Fibroblast of villous mesenchyme (primary cell): Measurements from ENCODE around the gene CNTN4. TPM values are rescaled to one million over a fixed set of nuclear protein-coding genes. Genes with fewer than 3 reads are reported as not detected.

Experiments used
- DNase-seq: peaks from one replicate; pipeline ENCODE4 v3.0.0-alpha.2; 2010; ENCODE audit warnings: low read depth
- H3K4me3 ChIP-seq: 2 replicates; pipeline ENCODE4 v1.5.1; 2011; ENCODE audit warnings: low read depth, mild to moderate bottlenecking, low read length
- total RNA-seq: library from RNA; depleted of rRNA; stranded (reverse); fragments of >200 nt; gene quantifications from 2 replicates; pipeline ENCODE4 v1.2.3, GENCODE V29; 2012
- TF ChIP-seq, protein P1 (sequence below): IDR thresholded peaks from 2 replicates; pipeline ENCODE4 v1.5.1; 2012; ENCODE audit warnings: low read depth, mild to moderate bottlenecking, low read length; ENCODE audit not compliant: insufficient read depth

The CNTN4 gene
- total RNA-seq, 1 donor = 6.9 TPM

DNA sequence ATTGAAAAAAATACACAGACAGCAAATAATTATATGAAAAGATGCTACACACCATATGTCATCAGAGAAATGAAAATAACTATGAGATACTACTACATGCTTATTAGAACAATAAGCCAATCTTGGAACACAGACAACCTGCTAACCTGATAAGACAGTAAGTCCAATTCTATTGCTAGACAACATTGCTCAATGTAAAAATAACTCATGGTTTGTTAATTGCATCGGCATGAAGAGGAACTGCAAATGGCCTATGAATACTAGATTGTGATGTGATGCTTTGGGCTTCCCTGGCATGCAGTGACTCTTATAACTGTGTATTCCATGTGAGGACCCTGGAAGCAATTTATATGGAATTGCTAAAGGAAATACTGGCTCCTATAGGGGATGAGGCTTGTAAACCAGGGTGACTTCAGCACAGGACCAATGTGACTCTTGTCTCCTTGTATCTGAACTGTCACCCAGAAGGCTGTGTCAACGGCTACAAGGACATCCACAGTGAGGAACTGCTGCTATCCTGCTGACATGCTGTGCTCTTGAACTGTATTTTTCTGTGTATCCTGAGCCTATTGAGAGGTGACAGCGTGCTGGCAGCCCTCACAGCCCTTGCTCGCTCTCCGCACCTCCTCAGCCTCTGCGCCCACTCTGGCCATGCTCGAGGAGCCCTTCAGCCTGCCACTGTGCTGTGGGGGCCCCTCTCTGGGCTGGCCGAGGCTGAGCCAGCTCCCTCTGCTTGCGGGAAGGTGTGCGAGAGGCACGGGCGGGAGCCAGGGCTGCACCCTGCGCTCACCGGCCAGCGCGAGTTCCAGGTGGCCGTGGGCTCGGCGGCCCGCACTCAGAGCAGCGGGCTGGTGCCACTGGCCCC, 385.7 kb downstream of the CNTN4 start:
- TF ChIP-seq, protein P1, sequence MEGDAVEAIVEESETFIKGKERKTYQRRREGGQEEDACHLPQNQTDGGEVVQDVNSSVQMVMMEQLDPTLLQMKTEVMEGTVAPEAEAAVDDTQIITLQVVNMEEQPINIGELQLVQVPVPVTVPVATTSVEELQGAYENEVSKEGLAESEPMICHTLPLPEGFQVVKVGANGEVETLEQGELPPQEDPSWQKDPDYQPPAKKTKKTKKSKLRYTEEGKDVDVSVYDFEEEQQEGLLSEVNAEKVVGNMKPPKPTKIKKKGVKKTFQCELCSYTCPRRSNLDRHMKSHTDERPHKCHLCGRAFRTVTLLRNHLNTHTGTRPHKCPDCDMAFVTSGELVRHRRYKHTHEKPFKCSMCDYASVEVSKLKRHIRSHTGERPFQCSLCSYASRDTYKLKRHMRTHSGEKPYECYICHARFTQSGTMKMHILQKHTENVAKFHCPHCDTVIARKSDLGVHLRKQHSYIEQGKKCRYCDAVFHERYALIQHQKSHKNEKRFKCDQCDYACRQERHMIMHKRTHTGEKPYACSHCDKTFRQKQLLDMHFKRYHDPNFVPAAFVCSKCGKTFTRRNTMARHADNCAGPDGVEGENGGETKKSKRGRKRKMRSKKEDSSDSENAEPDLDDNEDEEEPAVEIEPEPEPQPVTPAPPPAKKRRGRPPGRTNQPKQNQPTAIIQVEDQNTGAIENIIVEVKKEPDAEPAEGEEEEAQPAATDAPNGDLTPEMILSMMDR = no peak
- DNase-seq = no peak
- no peak overlapping the region for H3K4me3 ChIP-seq

DNA sequence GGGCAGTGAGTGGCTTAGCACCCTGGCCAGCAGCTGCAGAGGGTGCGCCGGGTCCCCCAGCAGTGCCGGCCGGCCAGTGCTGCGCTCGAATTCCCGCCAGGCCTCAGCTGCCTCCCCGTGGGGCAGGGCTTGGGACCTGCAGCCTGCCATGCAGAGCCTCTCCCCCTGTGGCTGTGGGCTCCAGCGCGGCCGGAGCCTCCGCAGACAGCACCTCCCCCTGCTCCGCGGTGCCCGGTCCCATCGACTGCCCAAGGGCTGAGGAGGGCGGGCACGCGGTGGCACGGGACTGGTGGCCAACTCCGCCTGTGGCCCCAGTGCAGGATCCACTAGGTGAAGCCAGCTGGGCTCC, 386.3 kb downstream of the CNTN4 start:
- TF ChIP-seq, protein P1 = no peak
- no peak for DNase-seq
- H3K4me3 ChIP-seq = no peak overlapping the region

DNA sequence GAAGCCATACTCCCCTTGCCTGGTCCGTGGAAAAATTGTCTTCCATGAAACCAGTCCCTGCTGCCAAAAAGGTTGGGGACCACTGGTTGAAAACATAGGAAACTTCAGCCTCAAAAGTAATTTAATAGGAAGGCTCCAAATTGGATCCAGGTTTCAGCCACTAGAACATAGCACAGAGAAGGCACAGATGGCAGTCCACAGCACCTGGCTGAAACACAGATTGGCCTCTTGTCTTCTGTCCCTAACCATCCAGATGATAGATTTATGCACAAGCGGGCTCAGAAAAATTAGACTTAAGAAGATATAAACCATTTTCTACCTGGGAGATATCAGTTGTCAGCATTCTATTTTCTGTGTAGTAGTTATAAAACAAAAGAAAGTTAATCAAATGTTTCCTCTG, 397.1 kb downstream of the CNTN4 start:
- no peak overlapping the region for H3K4me3 ChIP-seq
- TF ChIP-seq, protein P1 = no peak
- DNase-seq = no peak

DNA sequence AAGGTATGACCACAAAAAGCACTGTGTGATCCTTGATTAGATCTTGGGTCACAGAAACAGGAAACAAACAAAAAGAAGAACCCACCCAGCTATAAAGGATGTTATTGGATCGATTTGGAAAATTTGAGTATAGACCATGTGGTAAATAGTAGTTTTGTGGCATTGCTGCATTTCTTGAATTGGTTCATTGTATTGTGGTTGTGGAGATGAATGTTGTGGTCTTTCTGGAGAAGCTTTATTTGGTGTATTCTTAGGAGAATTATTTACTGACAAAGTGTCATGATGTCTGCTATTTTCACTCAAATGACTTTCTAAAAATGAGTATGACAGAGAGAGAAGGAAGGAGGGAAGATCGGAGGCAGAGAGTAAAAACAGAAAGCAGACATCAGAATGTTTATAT, 406.2 kb downstream of the CNTN4 start:
- no peak overlapping the region for H3K4me3 ChIP-seq
- TF ChIP-seq, protein P1 = no peak
- no peak for DNase-seq

DNA sequence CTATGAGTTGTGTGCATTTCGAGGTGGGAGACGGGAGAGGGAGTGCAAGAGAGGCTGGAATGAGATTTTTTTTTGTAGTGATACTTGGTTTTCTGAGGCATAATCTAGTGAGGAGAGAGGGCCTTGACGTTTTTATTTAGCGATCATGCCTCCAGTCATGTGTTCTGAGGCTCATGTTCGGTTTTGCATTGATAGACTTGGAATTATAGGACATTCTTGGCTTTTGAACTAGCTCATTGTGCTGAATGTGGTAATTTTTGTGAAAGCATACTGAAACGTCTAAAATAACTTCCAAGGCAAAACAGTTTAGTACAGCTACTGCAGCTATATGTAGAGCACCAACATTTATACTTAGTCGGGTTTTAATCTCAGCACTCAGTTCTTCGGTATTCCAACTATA, 408.1 kb downstream of the CNTN4 start:
- TF ChIP-seq, protein P1 = no peak
- no peak for DNase-seq
- no peak overlapping the region for H3K4me3 ChIP-seq

DNA sequence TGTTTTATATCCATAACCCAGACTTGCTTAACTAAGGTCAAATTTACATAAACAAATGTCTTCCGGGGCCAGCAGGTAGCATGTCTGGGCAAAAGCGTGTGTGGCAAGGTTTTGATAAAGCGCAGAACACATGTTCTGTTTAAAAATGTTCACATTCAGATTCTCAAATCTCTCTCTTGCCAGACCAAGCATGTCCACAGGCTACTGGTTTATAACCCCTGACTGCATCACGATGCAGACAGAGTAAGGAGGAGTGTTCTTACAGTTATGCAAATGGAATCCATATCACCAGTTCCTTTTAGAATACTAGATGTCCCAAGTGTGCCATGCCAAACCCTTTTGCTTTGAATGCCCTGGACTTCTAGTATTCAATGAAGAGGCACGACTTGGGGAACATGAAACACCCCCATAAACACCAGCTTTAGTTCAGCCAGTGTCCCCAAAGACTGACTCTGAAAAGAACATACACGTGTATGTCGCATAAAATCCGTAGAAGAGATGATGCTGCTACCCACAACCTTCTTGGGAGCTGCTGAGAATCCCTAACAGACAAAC, 412.0 kb downstream of the CNTN4 start:
- H3K4me3 ChIP-seq = no peak overlapping the region
- TF ChIP-seq, protein P1 = no peak
- DNase-seq = no peak
